ENCODE results near the gene MEGF11.

DNA sequence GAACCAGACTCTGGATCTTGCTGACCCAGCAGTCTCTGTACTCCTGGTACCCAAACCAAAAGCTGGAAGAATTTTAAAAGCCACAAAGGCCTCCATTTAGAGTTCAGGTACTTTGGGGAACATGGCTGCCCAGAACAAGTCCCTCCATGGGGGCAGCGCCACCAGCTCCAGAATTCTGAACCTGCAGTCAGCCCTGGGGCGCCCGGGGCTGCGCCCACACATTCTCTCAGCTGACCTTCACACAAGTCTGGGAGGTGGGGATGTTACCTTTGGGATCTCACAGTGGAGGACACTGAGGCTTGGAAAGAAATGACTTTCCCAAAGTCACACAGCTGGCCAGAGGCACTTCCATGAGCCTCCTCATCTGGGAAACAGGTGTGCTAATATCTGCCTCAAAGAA lies 229.4 kb downstream of the MEGF11 start:
- TF ChIP-seq, protein P1, sequence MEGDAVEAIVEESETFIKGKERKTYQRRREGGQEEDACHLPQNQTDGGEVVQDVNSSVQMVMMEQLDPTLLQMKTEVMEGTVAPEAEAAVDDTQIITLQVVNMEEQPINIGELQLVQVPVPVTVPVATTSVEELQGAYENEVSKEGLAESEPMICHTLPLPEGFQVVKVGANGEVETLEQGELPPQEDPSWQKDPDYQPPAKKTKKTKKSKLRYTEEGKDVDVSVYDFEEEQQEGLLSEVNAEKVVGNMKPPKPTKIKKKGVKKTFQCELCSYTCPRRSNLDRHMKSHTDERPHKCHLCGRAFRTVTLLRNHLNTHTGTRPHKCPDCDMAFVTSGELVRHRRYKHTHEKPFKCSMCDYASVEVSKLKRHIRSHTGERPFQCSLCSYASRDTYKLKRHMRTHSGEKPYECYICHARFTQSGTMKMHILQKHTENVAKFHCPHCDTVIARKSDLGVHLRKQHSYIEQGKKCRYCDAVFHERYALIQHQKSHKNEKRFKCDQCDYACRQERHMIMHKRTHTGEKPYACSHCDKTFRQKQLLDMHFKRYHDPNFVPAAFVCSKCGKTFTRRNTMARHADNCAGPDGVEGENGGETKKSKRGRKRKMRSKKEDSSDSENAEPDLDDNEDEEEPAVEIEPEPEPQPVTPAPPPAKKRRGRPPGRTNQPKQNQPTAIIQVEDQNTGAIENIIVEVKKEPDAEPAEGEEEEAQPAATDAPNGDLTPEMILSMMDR (IDR thresholded peaks at IDR 0.05): no peak
- TF ChIP-seq POLR2A (IDR thresholded peaks at IDR 0.05): no peak
